Right lobe of liver (tissue), 4 donors: ENCODE results near the gene SPIN1.

Experiments
- CTCF ChIP-seq, 4 donors: fragments of 200-600 bp in 3 of 4; fragments of 450-650 bp in 1 of 4; IDR thresholded peaks; one replicate each; pipeline versions ENCODE4 v1.5.1 to v1.8.0; 2016 to 2022; ENCODE audit warnings: antibody characterized with exemption in 4 of 4, mild to moderate bottlenecking in 2 of 4
- POLR2A ChIP-seq: fragments of 450-650 bp; IDR thresholded peaks from one replicate; pipeline ENCODE4 v1.6.1; 2017; ENCODE audit warnings: antibody characterized with exemption, mild to moderate bottlenecking
- donor health status: DM: no; HTN: no; CAD: no.
- donor health status: DM: no; HTN: no; CAD: no.
- donor health status: DM: no; HTN: yes; CAD: no.

DNA sequence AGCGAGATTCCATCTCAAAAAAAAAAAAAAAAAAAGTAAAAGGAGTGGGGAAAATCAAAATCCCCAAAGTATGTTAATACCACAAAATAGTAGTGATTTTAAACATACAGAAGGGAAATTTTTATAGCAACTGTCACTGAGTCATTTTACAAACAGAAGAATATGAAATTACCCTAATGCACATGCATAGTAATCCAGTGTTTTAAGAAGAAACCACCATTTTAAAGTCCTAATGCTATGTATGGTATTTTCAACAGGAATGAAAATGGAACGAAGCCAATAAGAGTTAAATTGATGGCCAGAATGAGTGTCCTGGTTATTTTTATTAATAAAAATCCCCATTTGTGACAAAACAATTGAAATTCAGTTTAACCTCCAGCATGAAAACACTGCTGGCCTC, 120.1 kb downstream of the SPIN1 start:
- no peak for TF ChIP-seq POLR2A
- TF ChIP-seq CTCF (IDR thresholded peaks at IDR 0.05), result no peak
